MM.1S (cell line): ENCODE results near the gene RNF217.

Experiments
- CTCF ChIP-seq: fragments of 300-600 bp; sonication (generic); IDR thresholded peaks from 2 replicates; pipeline ENCODE4 v1.5.1; 2016; ENCODE audit warnings: antibody characterized with exemption, low read length, mixed read lengths
- EZH2phosphoT487 ChIP-seq: fragments of 300-600 bp; sonication (generic); IDR thresholded peaks from 2 replicates; pipeline ENCODE4 v1.6.1; 2018; ENCODE audit warnings: antibody characterized with exemption, low read length

GRCh38 chr6:125050663-125051318, 88.6 kb downstream of the RNF217 start:
- TF ChIP-seq CTCF, result no peak
- no peak for TF ChIP-seq EZH2phosphoT487
